ENCODE measurements around the gene DGUOK.

Gene DGUOK

GRCh38 chr2:73956218-73956865 lies 29.7 kb downstream of the DGUOK start:
- no peak for DNase-seq

DNA sequence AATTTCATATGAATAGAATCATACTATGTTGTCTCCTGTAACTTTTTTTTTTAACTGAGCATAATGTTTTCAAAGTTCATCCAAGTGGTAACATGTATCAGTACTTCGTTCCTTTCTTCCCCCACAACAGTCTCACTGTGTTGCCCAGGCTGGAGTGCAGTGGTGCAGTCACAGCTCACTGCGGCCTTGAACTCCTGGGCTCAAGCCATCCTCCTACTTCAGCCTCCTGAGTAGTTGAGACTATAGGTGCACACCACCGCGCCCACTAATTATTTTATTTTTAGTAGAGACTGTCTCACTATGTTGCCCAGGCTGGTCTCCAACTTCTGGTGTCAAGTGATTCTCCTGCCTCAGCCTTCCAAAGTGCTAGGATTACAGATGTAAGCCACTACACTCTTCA lies 34.6 kb downstream of the DGUOK start:
- DNase-seq = no peak

GRCh38 chr2:73961823-73962615 lies 35.3 kb downstream of the DGUOK start:
- DNase-seq = no peak

DNA sequence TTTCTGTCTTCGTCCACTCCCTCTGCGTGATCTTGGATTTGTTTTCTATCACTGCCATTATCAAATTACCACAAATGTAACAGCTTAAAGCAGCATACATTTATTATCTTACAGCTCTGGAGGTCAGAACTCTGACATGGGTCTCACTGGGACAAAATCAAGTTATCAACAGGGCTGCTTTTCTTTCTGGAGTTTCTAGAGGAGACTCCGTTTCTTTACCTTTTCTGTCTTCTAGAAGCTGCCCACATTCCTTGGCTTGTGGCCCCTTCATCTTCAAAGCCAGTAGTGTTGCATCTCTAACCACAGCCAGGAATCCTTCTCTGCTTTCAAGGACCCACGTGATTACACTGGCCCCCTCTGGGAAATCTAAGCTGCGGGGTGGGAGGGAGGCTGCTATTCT lies 36.1 kb downstream of the DGUOK start:
- no peak for DNase-seq

DNA sequence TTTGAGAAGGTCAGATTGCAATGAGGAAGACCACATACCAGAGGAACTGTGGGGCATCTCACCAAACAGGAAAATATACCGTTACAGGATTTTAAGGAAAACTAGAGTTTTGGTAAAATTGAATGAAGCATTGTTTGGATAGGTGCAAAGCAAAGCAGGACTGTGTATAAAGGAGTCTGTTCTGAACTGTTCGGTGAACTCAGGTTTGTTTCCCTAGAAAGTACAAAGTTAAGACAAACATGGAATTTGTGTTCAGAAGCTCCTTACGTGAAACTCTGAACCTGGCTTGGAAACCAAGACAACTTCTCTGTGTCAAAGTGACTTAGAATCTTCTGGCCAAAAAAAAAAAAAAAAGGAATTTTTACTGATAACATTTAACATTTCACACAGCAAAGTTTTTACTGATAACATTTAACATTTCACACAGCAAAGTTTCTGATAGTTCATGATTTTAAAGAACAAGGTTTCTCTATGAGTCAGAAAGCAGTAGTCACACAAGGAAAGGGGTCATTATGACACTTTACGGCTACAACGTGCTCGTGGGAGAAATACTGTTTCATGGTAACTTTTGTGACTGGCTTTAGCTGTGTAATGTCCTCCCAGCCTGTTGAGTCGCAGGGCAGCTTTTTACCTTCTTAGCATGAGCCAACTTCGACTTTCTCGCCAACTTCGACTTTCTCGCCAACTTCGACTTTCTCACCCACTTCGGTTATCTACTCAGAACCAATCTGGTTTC lies 36.9 kb downstream of the DGUOK start:
- DNase-seq = no peak

GRCh38 chr2:73964223-73964622 lies 37.5 kb downstream of the DGUOK start:
- DNase-seq = no peak

- no peak for DNase-seq
Observed at GRCh38 chr2:73965053-73965452, 38.4 kb downstream of the DGUOK start.

- DNase-seq = no peak
Observed at GRCh38 chr2:73968357-73968937, 41.8 kb downstream of the DGUOK start.

GRCh38 chr2:73969356-73969755 lies 42.7 kb downstream of the DGUOK start:
- no peak for DNase-seq

- no peak for DNase-seq
Observed at GRCh38 chr2:73970141-73970803, 43.6 kb downstream of the DGUOK start.

DNA sequence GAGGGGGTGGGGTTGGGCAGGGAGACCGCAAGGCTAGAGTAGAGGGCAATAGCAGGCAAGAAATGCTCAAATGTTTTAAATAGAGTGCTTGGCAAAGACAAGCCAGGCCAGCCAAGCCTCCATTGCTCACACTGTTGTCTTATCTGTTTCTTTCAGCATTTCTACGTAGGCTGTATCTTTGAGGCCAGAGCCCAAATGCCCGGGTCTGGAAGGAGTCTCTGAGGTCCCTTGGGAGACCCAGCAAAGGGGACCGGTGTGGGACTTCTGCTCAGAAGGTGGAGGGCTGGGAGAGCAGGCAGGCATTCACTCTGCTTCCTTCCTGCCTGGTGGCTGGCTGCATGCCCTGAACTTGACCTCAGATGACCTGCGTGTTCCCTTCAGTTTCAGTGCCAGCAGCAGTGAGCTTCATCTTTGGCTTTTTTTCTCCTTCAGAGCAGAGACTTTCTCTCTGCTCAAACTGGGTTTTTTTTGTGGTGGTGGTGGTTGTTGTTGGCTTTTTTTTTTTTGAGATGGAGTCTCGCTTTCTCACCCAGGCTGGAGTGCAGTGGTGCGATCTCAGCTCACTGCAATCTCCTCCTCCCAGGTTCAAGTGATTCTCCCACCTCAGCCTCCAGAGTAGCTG lies 44.3 kb downstream of the DGUOK start:
- DNase-seq = peak; percentile 38

DNA sequence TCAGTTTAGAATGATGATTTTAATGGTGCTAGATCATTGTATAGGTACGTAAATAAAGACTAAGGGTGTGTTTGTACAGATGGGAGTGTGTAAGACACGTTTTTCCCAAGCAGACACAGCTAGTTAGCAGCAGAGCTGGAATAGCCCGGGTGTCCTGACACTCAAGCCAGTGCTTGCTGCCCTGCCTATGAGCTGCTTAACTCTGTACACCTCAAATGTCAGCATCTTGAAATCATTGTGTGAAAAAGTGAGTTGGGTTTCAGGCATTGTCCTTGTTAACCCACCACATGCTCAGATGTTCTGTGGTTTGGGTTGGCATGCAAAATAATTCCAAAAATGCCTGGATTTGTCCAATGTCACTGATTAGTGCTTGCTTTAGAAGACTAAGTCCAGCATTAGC lies 45.0 kb downstream of the DGUOK start:
- no peak for DNase-seq

GRCh38 chr2:73972846-73973245 lies 46.2 kb downstream of the DGUOK start:
- DNase-seq = no peak

DNA sequence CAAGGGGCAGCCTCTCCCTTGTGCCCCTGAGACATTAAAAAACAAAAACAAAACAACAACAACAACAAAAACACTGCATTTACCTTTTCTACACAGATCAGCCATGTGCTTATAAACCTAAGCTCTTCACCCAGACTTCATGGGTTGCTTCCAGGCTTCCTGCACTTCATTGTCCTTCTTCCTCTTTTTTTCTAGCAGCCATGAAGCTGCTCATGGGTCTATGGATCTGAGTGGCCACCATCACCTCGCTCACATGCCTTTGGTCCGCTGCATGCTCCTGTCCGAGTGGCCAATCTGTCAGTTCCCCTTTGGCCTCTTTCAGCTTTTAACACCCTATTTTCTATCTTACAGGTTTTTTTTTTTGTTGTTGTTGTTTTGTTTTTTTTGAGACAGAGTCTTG lies 49.1 kb downstream of the DGUOK start:
- no peak for DNase-seq

DNA sequence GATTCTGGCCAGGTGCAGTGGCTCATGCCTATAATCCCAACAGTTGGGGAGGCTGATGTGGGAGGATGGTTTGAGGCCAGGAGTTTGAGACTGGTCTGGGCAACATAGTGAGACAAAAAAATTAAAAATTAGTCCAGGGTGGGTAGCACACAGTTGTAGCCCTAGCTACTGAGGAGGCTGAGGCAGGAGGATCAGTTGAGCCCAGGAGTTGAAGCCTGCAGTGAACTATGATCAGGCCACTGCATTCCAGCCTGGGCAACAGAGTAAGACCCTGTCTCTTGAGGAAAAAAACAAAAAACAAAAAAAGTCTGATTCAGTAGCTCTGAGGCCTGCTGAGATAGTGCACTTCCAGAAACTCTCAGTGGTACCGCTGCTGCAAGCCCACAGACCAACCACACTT lies 50.1 kb downstream of the DGUOK start:
- no peak for DNase-seq

- no peak for DNase-seq
Observed at GRCh38 chr2:73977466-73977865, 50.8 kb downstream of the DGUOK start.

- no peak for DNase-seq
Observed at GRCh38 chr2:73979021-73979420, 52.3 kb downstream of the DGUOK start.

- no peak for DNase-seq
Observed at GRCh38 chr2:73979686-73980085, 53.0 kb downstream of the DGUOK start.

- no peak for DNase-seq
Observed at GRCh38 chr2:73980566-73980965, 53.9 kb downstream of the DGUOK start.

DNA sequence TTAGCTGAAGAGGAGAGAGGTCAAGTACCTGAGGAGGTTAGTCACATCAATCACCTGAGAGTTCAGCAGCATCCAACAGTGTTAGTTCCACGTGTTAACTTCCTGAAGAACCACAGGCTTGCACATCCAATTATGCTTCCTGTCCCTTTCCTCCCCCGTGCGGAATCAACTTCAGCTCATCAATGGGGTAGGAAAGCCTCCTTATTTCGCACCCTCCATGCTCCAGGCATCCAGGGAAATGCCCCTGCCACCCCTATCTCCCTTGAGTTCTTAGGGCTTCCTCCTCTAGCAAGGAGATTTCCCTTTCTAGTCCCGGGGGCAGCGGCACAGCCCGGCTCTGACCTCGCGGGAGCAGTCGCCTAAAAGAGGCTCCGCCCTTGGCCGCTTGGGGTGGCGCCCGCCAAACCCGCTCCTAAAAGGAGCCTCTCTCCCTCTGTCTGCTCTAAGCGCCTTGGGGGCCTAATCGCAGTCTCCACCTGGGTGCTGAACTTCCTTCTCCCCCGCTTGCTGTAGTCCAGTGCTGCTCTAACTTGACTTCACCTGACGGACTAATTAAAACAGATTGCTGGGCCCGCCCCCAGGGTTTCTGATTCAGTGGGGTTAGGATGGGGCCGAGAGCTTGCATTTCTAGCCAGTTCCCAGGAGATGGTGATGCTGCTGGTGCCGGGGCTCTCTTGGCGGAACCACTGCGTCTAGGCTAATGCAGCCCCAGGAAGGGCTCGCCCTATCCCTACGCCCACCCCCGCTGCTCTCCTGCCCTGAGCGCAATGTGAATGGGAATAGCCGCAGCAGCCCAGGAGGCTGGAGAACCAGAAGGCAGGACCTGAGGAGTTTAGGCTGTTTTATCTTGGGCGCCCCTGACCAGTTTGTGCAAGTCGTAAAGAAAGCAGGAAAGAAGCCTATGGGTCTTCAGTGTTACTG lies 54.7 kb downstream of the DGUOK start:
- no peak for DNase-seq

DNA sequence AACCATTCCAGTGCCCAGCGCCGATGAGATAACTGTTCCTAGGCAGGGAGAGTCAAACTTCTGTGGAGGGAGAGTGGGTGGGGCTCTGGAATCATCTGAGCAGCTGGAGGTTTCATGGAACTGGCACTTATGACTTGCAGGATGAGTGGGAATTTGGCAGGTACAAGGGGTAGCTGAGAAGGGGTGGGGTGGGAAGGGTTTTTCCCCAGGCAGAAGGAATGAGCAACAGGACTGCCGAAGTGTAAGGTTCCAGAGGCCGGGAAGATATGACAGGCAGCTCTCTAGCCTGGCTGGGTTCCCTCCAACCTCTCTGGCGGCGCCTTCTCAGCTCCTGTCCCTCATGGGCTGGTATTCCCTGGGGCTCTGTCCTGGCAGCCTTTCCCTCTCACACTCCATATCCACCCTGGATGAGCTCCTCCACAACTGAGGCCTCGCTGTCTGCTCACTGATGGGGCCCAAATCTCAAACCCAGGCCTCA lies 55.5 kb downstream of the DGUOK start:
- peak; percentile 36 for DNase-seq
